Activated CD4-positive, alpha-beta T cell treated with anti-CD3 and anti-CD28 coated beads for 4 hours (primary cell): ENCODE measurements around the gene GLYATL1B.
"Not testable (repeated sequence)": the region's sequence is repeated elsewhere in the genome, so short reads cannot be mapped to it uniquely, and the experiment has no call there.

Source experiments
- DNase-seq, 2 donors: peaks; one replicate each; pipeline ENCODE4 v3.0.0-alpha.2; 2020

GLYATL1B gene

DNA sequence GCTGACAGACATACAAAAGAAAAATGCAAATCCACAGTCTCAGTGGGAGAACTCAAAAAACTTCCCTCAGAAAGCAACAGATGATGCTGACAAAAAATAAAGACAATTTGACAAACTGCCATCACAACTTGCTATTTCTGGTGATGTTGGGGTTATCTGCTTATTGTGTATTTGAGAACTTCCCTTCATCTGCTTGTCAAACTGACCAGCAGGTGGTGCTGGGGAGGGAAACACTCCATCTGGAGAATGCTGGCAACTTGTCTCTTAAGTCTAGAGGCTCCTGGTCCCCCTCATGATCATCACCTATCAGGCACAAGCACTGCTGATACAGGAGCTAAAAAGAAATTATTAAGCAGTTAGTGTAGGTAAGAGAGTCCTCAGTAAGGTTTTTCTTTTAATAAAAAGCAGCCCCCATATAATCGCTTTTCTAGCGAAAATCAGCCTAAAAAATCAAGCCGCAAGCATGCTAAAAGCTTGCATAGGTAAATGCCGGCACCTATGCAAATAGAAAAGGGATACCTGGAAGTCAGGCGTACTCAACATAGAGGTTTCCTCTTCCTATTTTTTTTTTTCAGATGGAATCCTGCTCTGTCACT is 11.1 kb downstream of the GLYATL1B start:
- DNase-seq, result peak; percentile 57 to 72

DNA sequence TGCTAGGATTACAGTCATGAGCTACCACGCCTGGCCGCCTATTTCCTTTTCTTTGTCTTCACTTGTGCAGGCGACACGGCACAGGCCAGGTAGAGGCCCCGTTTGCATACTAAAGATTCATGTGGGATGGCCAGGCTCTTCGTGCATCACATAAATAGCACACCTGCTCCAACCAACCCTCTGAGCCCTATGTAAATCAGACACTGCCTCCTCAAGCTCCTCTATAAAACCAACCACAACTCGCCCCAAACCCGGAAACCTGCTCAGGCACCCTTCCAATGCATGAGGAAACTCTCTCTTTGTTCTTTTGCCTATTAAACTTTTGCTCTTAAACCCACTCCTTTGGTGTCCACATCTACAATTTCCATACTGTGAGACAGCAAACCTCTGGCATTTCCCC is 11.8 kb downstream of the GLYATL1B start:
- not testable (repeated sequence) for DNase-seq

DNA sequence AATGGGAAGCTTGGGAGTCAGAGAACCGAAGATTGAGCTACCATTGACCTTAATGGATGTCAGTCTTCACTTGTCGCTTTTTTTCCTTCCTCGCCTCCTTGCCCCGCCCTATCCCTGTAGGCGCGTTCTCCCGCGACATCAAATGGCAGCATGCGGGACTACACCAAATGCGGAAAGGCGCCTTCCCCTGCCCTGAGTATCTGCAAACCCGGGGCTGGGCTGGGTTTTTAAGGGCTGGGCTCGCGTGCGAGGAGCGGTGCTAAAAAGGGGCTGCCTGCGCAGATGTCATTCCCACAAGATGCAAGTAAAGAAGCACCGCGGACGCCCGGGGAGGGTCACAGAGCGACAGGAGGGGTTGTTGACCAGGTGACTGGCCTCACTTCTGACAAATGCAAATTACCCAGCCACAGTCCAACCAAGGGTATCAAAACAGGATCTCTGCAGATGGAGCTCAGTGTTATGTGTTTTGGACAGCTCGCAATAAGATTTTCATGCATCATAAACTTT is 16.2 kb downstream of the GLYATL1B start:
- peak; percentile 43 to 53 for DNase-seq

DNA sequence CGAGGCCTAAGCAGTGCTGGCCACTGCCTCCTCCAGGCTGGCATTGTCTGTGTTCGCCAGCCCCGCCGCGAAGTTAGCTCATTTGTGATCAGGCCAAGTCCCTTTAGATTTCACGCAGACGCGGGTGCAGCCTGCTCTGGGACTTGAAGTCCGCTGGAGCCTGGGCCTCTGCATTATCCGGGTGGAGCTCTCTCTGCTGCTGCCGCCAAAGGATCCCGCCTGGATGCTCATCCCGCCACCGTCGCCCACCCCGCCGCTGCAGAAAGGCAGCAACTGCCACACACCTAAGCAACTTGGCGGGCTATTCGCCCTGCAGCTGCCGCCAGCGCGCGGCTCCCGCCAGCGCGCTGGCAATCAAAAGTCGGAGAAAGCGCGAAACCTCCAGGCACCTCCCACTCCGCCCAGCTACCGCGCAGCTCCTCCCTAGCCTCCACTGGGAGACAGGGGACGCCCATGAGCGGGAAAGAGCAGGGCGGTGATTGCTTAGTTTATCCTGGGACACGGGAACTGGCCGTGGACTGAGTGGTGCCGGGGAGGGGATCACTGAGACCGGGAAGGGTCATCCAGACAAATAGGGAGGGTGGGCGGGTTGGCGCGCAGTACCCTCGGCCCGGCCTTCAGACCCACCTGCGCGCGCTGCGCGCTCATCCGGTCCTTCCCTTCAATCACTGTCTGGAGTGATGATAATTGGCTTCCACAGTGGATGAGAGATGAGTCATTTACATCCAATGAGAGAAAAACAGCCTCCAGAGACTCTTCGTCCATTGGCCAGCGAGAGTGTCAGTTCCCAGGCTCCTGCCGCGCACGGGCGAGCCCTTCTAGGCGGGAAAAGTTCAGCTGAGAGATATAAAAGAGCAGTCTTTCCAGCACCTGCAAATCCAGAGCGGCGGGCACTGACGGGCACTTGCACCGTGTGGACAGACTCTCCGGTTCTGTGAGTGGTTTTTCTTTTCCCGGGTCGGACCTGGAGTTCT is 20.5 kb downstream of the GLYATL1B start, which contains the start of gene FAM111B:
Gene FAM111B, plus strand, starts transcription at position 875 of the 974 bp plus-strand sequence. CDS start 2,389 bp downstream, outside the sequence.
- DNase-seq, result peak; percentile 31 to 41

DNA sequence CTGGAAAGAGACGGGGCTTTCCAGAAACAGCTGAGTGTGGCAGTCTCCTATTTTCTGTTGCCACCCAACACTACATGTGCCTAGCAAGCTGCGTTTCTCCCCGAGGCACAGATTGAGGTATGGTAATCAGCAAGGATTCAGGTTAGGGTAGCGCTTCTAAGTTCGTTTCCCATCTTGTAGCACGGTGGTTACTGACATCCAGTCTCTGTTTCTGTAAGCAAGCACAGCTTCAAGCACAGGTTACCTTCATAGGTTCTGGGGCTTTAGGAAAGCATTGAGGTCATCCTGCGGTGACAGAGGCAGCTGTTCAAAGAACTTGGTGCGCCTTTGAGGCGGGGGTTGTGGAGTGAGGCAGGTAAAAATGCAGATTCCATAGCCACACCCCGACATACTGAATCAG is 21.6 kb downstream of the GLYATL1B start:
- not testable (repeated sequence) for DNase-seq

DNA sequence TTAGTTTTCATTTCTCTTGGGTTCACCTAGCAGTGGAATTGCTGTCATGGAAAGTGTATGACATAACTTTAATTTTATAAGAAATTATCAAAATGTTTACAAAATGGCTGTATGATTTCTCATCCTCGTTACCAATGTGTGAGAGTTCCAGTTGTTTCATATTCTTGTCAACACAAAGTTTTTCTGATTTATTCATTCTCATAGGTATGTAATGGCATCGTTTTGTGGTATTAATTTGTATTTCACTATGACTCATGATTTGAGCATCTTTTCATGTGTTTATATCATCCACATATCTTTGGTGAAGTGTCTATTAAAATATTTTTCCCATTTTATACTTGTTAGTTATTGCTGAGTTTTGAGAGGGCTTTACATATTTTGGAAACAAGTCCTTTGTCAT is 26.4 kb downstream of the GLYATL1B start:
- DNase-seq, result no peak

DNA sequence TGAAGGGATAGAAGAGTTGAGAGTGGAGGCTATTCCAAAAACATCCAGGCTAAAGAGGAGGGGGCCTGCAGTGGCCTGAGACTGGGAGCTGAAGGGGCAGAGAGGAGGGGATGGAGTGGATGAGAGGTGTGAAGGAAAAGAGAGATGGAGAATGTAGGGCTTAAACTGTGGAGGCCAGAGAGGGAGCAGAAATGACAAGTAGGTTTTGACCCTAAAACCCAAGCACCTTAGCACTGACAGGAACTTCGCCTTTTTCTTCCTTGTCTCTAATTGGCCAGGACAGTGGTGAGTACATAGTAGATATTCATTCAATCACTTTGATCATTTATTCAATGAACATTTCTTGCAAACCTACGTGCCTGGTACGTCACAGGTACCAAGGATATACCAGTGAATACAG is 28.2 kb downstream of the GLYATL1B start:
- no peak for DNase-seq

DNA sequence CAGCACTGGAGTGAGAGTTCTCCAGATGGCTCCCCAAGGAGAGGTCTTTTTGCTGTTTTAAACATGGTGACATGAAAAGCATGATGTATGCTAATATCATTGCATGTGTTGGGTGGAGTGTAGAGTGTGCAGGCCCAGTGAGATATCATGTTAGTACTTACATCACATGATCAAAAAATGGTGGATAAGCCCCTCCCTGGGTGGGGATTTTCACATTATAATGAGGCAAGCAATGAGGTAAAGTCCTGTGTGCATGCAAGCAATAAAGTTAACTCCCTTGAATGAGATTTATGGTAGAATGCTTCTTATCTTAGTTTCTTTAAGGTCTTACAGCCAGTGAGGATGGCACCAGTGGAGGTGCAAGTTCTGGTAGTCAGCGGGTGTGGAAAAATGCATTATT is 29.4 kb downstream of the GLYATL1B start:
- DNase-seq, result no peak

DNA sequence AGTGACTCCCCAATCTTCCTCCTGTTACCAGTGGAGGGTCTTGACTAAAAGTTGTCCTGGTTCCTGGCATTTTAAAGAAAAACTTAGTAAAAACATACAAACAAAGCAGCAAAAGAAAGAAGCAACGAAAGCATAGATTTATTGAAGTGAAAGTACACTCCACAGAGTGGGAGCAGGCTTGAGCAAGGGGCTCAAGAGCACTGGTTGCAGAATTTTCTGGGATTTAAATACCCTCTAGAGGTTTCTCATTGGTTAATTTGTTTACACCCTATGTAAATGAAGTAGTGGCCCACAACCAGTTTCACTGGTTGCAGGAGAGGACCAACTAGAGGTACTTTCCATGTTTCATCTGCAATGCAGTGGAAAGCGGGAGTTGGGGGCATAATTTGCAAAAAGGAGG is 31.7 kb downstream of the GLYATL1B start:
- DNase-seq, result no peak

DNA sequence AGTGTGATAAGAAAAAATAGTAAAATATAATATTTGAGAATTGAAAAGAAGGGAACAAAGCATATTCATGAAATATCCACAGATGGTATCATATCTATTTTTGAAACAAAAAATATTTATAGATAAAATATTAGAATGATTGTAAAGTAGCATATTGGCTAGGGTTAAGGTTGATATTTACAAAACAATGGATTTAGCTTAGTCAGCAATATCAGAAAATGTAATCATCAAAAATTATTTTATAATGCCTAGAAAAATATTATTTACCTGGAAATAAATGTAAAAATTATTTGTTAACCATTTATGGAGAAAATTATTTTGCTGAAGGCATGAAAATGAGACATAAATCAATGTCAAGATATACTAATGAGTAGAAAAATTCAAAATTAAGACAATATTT is 33.7 kb downstream of the GLYATL1B start:
- DNase-seq, result no peak

DNA sequence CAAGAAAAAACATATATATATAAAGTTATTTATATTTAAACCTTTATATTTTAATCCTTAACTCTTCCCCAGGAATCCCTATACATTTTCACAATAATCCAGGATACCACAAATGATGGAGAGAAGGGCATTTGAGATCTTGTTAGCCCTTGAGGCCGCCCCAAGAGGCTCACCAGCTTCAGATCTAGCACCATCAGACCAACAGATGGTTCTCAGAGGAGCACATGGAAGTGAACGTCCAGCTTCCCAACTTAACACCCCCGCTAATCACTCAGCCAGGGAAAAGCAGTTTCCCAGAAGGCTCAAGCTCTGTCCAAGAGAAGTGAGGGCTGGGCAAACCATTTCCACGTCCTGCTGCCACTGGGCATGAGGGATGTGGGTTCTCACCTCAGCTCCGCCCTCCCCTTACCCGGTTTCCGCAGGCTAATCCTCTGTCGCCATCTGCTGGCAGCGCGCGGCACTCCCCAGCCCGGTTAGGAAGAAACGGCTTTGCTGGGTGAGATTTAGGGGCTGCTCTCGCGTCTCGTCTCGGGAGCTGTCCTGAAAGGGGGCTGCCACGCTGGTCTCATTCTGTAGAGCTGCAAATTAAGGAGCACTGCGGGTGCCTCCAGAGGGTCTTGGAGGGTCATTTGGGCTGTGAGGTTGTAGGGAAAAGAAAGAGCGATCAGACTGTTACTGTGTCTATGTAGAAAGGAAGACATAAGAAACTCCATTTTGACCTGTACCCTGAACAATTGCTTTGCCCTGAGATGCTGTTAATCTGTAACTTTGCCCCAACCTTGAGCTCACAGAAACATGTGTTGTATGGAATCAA is 49.7 kb downstream of the GLYATL1B start:
- peak; percentile 80 to 90 for DNase-seq

DNA sequence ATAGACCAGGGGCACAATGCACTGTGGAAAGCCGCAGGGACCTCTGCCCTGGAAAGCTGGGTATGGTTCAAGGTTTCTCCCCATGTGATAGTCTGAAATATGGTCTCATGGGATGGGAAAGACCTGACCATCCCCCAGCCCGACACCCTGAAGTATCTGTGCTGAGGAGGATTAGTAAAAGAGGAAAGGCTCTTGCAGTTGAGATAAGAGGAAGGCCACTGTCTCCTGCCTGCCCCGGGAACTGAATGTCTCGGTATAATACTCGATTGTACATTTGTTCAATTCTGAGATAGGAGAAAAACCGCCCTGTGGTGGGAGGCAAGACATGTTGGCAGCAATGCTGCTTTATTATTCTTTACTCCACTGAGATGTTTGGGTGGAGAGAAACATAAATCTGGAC is 50.4 kb downstream of the GLYATL1B start:
- not testable (repeated sequence) for DNase-seq

DNA sequence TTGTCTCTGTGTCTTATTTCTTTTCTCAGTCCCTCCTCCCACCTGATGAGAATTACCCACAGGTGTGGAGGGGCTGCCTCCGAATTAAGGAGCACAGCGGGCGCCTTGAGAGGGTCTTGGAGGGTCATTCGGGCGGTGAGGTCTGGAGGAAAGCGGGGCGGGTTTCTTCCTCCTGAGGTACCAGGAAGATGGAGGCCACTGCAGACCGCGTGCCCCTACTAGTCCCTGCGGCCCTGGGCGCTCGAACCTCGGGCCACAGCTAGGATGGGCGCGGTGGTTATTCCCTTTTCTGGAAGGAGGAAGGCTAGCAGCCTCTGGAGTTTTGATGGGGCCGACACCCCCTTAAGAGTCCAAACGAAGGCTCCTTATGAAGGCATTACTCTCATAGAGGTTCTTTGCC is 51.1 kb downstream of the GLYATL1B start:
- DNase-seq, result no peak

DNA sequence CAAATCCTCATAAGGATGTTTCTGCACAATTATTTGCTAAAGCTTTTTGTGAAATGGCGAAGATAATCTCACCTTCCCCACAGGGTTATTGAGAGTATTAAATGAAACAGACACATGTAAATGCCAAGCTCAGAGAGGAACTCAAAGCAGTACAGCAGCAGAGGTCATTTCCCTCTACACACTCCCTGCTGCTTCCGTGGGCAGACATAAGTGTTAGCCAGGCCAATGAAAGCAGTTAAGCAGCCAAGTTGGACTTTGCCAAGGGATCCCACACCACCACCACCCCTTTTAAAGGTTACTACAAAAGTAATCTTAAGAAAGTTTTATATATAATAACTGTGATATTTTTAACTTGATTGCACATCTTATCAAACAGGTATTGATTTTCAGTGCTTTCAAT is 52.5 kb downstream of the GLYATL1B start:
- DNase-seq, result no peak

DNA sequence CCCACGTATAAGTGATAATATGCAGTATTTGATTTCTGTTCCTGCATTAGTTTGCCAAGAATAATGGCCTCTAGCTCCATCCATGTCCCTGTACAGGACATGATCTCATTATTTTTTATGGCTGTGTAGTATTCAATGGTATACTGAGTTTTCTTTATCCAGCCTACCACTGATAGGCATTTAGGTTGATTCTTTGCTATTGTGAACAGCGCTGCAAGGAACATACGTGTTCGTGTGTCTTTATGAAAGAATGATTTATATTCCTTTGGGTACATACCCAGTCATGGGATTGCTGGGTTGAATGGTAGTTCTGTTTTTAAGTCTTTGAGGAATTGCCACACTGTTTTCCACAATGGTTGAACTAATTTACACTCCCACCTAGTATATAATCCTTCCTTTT is 55.1 kb downstream of the GLYATL1B start:
- DNase-seq, result no peak

DNA sequence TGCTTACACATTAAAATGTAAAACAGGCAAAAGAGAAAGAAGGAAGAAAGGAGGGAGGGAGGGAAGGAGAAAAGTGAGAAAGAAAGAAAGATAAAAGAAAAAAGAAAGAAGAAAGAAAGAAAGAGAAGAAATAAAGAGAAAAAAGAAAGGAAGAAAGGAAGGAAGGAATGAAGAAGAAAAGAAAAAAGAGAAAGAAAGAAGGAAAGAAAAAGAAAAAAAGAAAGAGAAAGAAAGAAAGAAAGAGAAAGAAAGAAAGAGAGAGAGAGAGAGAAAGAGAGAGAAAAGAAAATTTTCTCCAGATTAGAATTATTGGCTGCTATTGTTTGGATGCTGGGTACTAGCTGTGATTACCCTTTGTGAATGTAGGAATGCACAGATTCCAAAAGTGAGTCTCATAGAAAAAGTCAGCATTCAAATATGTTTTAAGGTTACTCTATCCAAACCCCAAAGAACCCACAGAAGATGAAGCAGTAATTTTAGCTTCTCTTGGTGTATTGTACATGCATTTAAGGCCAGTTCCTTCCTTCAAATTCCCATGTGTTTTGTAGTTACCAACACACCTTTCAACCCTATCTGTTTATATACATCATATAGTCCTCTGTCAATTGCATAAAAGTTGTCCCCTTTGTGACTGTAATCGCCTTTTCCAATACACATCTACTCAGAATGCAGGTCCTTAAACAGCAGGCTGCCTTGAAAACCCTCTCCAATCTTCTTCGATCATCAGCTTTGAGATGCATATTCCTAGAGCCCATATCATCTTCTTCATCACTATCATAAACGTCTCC is 55.8 kb downstream of the GLYATL1B start:
- no peak for DNase-seq

DNA sequence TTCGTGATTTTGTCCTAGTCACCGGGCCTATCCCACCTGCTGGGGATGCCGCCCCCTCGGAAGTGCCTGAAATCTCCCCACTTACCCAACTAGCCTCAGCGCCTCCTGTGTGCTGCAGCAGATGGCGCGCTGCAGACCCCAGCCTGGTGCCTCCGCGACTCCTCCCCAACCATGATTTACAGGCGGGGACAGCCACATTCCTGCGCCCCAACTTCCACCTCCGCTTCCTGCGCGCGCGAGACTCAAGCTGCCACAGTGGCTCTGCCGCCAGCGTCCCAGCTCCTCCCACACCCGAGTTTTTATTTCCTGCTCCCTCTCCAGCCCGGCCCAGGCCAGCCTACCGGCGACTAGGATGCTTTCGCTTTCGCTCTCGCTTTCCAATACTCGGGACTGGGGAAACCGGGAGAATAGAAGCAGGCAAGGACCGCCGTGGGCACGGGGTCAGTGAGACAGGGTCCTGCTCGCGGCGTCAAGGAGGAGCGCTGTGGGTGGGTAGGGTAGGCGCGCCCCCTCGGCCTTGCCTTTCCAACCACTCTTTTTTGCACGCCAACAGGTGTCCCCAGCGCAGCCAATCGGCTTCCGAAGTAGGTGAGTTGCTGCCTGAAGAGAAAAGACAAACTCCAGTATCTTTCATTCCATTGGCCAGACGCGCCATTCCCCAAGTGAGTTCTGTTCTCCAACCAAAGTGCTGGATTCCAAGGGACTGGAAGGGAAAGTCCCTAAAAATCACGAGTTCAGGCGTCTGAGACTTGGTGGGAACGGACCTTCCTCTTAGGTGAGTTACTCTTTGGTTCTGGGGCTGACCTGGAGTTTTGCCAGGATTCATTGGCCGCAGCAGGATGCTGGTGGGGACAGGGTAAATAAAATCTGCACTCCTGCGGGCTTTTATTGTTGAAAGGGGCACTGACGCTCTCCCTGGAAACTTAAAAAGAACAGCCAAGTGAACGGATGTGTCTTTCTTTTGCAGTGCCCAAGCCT is 56.7 kb downstream of the GLYATL1B start, which contains the start of gene FAM111A:
Gene FAM111A, plus strand, starts transcription at position 327 of the 978 bp plus-strand sequence. CDS start 6,017 bp downstream, outside the sequence.
- peak; percentile 81 to 82 for DNase-seq

DNA sequence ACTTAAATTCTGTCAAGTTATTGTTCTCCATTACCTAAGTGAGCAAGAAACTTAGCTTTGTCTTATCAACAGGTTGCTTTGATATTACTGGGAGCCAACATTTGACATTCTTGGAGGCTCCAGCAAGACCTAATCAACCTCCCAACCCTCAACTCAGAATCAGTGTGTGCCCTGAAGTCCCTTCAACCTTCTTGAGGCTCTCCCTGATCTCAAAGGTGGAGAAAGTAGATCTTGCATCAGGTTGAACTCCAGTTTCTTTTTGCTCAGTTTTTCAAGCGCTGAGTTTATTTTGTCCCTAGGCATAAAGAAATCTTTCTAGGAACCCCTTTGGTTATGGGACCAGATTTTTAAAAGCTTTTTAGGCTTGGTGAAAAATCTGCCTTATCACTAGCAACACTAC is 58.0 kb downstream of the GLYATL1B start:
- no peak for DNase-seq
